HEK293T (cell line): ENCODE data around the gene STXBP4.

ENCODE experiments used
- ARNT ChIP-seq: fragments of 450-650 bp; IDR thresholded peaks from 2 replicates; pipeline ENCODE4 v1.6.1; 2017; ENCODE audit warnings: mild to moderate bottlenecking
- BHLHE40 ChIP-seq: fragments of 450-650 bp; IDR thresholded peaks from 2 replicates; pipeline ENCODE4 v1.6.1; 2016; ENCODE audit warnings: mild to moderate bottlenecking, moderate library complexity, borderline replicate concordance
- CTBP1 ChIP-seq: fragments of 450-650 bp; IDR thresholded peaks from 2 replicates; pipeline ENCODE4 v1.6.1; 2016; ENCODE audit warnings: borderline replicate concordance
- ELF4 ChIP-seq: fragments of 450-650 bp; IDR thresholded peaks from 2 replicates; pipeline ENCODE4 v1.6.1; 2017; ENCODE audit warnings: antibody characterized with exemption
- FOXA1 ChIP-seq: fragments of 450-650 bp; IDR thresholded peaks from 2 replicates; pipeline ENCODE4 v1.6.1; 2016; ENCODE audit warnings: mild to moderate bottlenecking
- FOXK2 ChIP-seq: fragments of 450-650 bp; IDR thresholded peaks from 2 replicates; pipeline ENCODE4 v1.6.1; 2016; ENCODE audit warnings: mild to moderate bottlenecking
- FOXM1 ChIP-seq: fragments of 450-650 bp; IDR thresholded peaks from 2 replicates; pipeline ENCODE4 v1.6.1; 2017; ENCODE audit warnings: mild to moderate bottlenecking, borderline replicate concordance
- HDGF ChIP-seq: fragments of 450-650 bp; IDR thresholded peaks from 2 replicates; pipeline ENCODE4 v1.6.1; 2017; ENCODE audit warnings: antibody characterized with exemption, borderline replicate concordance
- NFRKB ChIP-seq: fragments of 450-650 bp; IDR thresholded peaks from 2 replicates; pipeline ENCODE4 v1.6.1; 2016; ENCODE audit warnings: mild to moderate bottlenecking, moderate library complexity
- PKNOX1 ChIP-seq: fragments of 450-650 bp; IDR thresholded peaks from 2 replicates; pipeline ENCODE4 v1.6.1; 2016
- SP1 ChIP-seq: fragments of 450-650 bp; IDR thresholded peaks from 2 replicates; pipeline ENCODE4 v1.6.1; 2017
- SUZ12 ChIP-seq: fragments of 450-650 bp; IDR thresholded peaks from 2 replicates; pipeline ENCODE4 v1.6.1; 2016; ENCODE audit warnings: mild to moderate bottlenecking
- TARDBP ChIP-seq: fragments of 450-650 bp; IDR thresholded peaks from 2 replicates; pipeline ENCODE4 v1.6.1; 2016
- ZNF384 ChIP-seq: fragments of 450-650 bp; IDR thresholded peaks from 2 replicates; pipeline ENCODE4 v1.6.1; 2016

GRCh38 chr17:54972406-54973138, 4.0 kb downstream of the STXBP4 start:
- no peak for TF ChIP-seq ZNF384
- no peak for TF ChIP-seq ELF4
- TF ChIP-seq ARNT: no peak
- no peak for TF ChIP-seq NFRKB
- no peak for TF ChIP-seq FOXM1
- TF ChIP-seq SP1: no peak
- no peak for TF ChIP-seq FOXK2
- TF ChIP-seq SUZ12: no peak
- TF ChIP-seq PKNOX1: no peak
- no peak for TF ChIP-seq HDGF
- no peak for TF ChIP-seq BHLHE40
- TF ChIP-seq TARDBP: no peak
- TF ChIP-seq CTBP1: no peak
- no peak for TF ChIP-seq FOXA1
